BJ (cell line): ENCODE results near the gene FHOD1. TPM values are rescaled to one million over a fixed set of nuclear protein-coding genes. Genes with fewer than 3 reads are reported as not detected.

ENCODE experiments used
- CTCF ChIA-PET: fragments of 350-600 bp; formaldehyde crosslinking; extraction: SDS; loops from one replicate; lab custom pipeline; 2021; ENCODE audit warnings: antibody characterized with exemption, inconsistent platforms; lab: Yijun Ruan, JAX
- POLR2A ChIA-PET: fragments of 300-600 bp; sonication (Branson Sonifier 250); formaldehyde crosslinking; extraction: SDS; loops from one replicate; lab custom pipeline; 2021; ENCODE audit warnings: antibody characterized with exemption; lab: Charles Lee
- DNase-seq: peaks from one replicate; pipeline ENCODE4 v3.0.0-alpha.2; 2011; ENCODE audit warnings: low read depth
- H3K27me3 ChIP-seq: 2 replicates; pipeline ENCODE4 v1.6.0; 2011; ENCODE audit warnings: low read length; ENCODE audit not compliant: control insufficient read depth, insufficient read depth
- H3K36me3 ChIP-seq: 2 replicates; pipeline ENCODE4 v1.5.1; 2011; ENCODE audit warnings: low read length; ENCODE audit not compliant: control insufficient read depth, insufficient read depth
- H3K4me3 ChIP-seq: 2 replicates; pipeline ENCODE4 v1.5.1; 2011; ENCODE audit warnings: low read depth, mild to moderate bottlenecking, control low read depth, low read length
- CTCF ChIP-seq: IDR thresholded peaks from 2 replicates; pipeline ENCODE4 v1.5.1; 2011; ENCODE audit warnings: low read depth, mild to moderate bottlenecking, control low read depth, inconsistent platforms, low read length, moderate library complexity; ENCODE audit not compliant: insufficient read depth
- polyA plus RNA-seq: library from polyadenylated mRNA; depleted of rRNA; stranded (reverse); fragments of >200 nt; gene quantifications from 2 replicates; pipeline ENCODE4 v1.2.3, GENCODE V29; 2011

Gene FHOD1
- polyA plus RNA-seq, 1 experiment: 23.0 TPM

GRCh38 chr16:67196881-67197280, 50.4 kb downstream of the FHOD1 start:
- Histone ChIP-seq H3K36me3 (peaks cover 36% of the 10 kb centered on the region), H3K27me3 (no peaks in the 10 kb centered on the region), H3K4me3 (no peak overlapping the region)
- POLR2A ChIA-PET: no interaction called here
- CTCF ChIA-PET: interaction anchor here (1.4 to 2.9 kb wide), 3 partner anchors 9 to 243 kb away, joined by 5 to 9 read pairs (median 7); no protein-coding TSS in a partner anchor
- DNase-seq: no peak
- no peak for TF ChIP-seq CTCF

GRCh38 chr16:67195676-67196075, 51.6 kb downstream of the FHOD1 start:
- POLR2A ChIA-PET: interaction anchor here (0.7 kb wide), 1 partner anchor 1065 kb away, joined by 3 read pairs; no protein-coding TSS in a partner anchor
- no peak overlapping the region for H3K4me3 ChIP-seq
- peaks cover 33% of the 10 kb centered on the region for H3K36me3 ChIP-seq
- no peaks in the 10 kb centered on the region for H3K27me3 ChIP-seq
- TF ChIP-seq CTCF: no peak
- DNase-seq: no peak
- CTCF ChIA-PET: interaction anchor here (1.0 kb wide), 1 partner anchor 10 kb away, joined by 3 read pairs; no protein-coding TSS in a partner anchor

GRCh38 chr16:67194260-67194659, 53.0 kb downstream of the FHOD1 start:
- no peak overlapping the region for H3K4me3 ChIP-seq
- DNase-seq: no peak
- TF ChIP-seq CTCF: no peak
- H3K36me3 ChIP-seq: peaks cover 31% of the 10 kb centered on the region
- POLR2A ChIA-PET: no interaction called here
- CTCF ChIA-PET: interaction anchor here (1.5 kb wide), 1 partner anchor 33 kb away, joined by 4 read pairs; no protein-coding TSS in a partner anchor
- no peaks in the 10 kb centered on the region for H3K27me3 ChIP-seq

GRCh38 chr16:67193536-67193935, 53.7 kb downstream of the FHOD1 start:
- H3K36me3 ChIP-seq: peaks cover 29% of the 10 kb centered on the region
- ChIA-PET CTCF (interaction anchor here (0.8 to 1.5 kb wide), 2 partner anchors 33 to 51 kb away, joined by 3 to 4 read pairs; no protein-coding TSS in a partner anchor), POLR2A (no interaction called here)
- H3K4me3 ChIP-seq: no peak overlapping the region; the same call in 1 of the 2 replicates
- no peak for TF ChIP-seq CTCF
- H3K27me3 ChIP-seq: no peaks in the 10 kb centered on the region
- DNase-seq: no peak

GRCh38 chr16:67192781-67193361, 54.4 kb downstream of the FHOD1 start:
- no peak for DNase-seq
- POLR2A ChIA-PET: no interaction called here
- Histone ChIP-seq H3K27me3 (no peaks in the 10 kb centered on the region), H3K4me3 (peak overlapping the region; percentile 69), H3K36me3 (peaks cover 24% of the 10 kb centered on the region)
- CTCF ChIA-PET: interaction anchor here (0.8 kb wide), 1 partner anchor 52 kb away, joined by 3 read pairs; no protein-coding TSS in a partner anchor
- no peak for TF ChIP-seq CTCF
